Glomerular visceral epithelial cell (primary cell): ENCODE results near the gene WDTC1.
A peak's percentile ranks its signal among the peaks of the same experiment; 100 is the strongest.

Experiments
- DNase-seq: peaks from one replicate; pipeline ENCODE4 v3.0.0-alpha.2; 2016; ENCODE audit errors: extremely low spot score

The WDTC1 gene

GRCh38 chr1:27301582-27302199 is 67.3 kb downstream of the WDTC1 start:
- DNase-seq = no peak

- no peak for DNase-seq
These were observed 68.2 kb downstream of the WDTC1 start for GRCh38 chr1:27302612-27303011.

- no peak for DNase-seq
These were observed 69.1 kb downstream of the WDTC1 start for GRCh38 chr1:27303509-27303908.

GRCh38 chr1:27306071-27306470 is 71.6 kb downstream of the WDTC1 start:
- no peak for DNase-seq

- no peak for DNase-seq
These were observed 72.7 kb downstream of the WDTC1 start for GRCh38 chr1:27306892-27307761.

- no peak for DNase-seq
These were observed 73.6 kb downstream of the WDTC1 start for GRCh38 chr1:27307874-27308598.

- no peak for DNase-seq
These were observed 79.7 kb downstream of the WDTC1 start for GRCh38 chr1:27314169-27314568.

GRCh38 chr1:27314737-27315136 is 80.3 kb downstream of the WDTC1 start:
- DNase-seq = no peak

DNA sequence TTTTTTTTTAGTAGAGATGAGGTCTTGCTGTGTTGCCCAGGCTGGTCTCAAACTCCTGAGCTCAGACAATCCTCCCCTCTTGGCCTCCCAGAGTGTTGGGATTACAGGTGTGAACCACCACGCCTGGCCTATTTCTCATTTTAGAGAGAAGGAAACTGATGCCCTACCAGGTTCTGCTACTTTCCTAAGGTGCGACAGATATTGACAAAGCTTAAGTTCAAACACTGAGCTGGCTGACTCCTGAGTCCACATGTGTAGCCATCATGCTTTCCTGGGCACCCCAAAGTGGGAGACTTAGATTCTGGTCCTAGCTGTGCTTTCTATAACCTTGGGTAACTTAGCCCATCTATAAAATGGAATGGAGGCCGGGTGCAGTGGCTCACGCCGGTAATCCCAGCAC is 82.4 kb downstream of the WDTC1 start:
- no peak for DNase-seq

- DNase-seq = no peak
These were observed 83.7 kb downstream of the WDTC1 start for GRCh38 chr1:27318136-27318535.

GRCh38 chr1:27318596-27318995 is 84.2 kb downstream of the WDTC1 start:
- DNase-seq = no peak

GRCh38 chr1:27321813-27322568 is 87.6 kb downstream of the WDTC1 start, which contains the start of gene TMEM222:
Gene TMEM222, plus strand, starts transcription at chr1:27322163. Its CDS starts 35 bp downstream, at chr1:27322198.
- DNase-seq = peak; percentile 97

DNA sequence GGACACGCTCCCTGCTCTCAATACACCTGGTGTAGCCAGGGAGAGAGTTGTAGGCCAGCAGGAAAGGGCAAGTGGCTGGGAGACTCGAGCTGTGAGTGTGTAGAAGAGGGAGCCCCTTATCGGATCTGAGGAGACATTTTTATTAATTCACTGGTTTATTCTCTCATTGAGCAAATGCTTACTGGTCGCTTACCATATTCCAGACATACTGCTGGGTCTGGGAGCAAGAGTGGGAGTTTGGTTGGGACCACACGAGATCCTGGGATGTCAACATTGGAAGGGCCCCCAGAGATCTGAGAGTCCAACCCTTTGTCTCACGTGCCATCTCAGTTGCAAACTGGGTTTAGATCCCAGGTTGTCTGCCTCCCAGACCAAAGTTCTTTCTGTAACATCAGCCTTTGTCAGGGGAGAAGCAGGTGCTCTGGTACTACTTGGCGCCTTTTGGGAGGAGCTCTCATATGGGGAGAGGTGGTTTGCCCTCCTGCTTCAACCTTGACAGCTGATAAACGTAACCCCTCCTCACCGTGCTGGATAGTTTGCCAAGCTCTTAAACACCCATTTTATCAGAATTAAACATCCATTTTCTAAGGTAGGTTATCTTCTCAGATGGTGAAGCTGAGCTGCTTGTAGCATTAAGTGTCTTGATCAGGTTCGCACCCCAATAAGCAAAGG is 88.3 kb downstream of the WDTC1 start:
- no peak for DNase-seq

DNA sequence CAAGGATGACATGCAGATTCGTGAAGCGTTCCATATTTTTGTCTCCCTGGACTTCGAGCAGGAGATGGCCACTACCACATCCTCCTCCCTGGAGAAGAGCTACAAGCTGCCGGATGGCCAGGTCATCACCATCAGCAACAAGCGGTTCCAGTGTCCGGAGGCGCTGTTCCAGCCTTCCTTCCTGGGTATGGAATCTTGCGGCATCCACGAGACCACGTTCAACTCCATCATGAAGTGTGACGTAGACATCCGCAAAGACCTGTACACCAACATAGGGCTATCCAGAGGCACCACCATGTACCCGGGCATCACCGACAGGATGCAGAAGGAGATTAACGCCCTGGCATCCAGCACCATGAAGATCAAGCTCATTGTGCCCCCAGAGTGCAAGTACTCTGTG is 90.9 kb downstream of the WDTC1 start:
- no peak for DNase-seq

GRCh38 chr1:27327964-27328363 is 93.5 kb downstream of the WDTC1 start:
- no peak for DNase-seq

DNA sequence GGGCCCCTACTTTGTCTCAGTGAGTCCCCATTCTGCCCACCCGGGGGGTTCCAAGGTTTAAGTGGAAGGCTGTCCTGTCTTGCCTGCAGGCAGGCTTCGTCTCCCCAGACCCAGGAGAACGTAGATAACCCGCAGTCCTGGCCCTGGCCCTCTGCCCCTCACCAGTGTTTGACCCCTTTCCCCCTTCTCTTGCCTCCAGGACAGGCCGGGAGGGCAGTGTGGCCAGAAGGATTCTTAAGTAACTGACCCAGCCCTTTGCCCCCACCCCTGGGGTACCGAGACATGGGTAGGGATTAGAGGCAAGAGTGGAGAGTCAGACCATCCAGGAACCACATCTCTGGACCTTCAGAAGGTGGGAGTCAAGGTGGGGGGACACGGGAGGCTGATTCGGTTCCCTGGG is 96.4 kb downstream of the WDTC1 start:
- no peak for DNase-seq

DNA sequence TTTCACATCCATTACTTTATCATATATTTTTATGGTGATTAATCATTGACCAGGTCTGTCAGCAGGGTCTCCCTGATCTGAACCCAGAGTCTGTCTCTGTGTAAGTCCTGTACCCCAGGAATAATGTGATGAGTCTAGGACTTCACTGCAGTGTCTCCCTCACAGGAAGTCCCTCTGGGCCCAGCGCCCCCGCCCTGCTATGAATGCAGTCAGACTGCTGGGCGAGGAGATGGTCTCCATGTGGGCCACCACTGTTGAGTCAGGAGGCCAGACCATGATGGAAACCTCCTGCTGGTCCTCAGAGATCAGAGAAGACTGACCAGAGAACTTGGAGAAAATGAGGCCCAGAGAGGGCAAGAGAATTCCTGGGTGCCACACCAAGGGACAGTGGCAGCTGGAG is 97.0 kb downstream of the WDTC1 start:
- DNase-seq = no peak

DNA sequence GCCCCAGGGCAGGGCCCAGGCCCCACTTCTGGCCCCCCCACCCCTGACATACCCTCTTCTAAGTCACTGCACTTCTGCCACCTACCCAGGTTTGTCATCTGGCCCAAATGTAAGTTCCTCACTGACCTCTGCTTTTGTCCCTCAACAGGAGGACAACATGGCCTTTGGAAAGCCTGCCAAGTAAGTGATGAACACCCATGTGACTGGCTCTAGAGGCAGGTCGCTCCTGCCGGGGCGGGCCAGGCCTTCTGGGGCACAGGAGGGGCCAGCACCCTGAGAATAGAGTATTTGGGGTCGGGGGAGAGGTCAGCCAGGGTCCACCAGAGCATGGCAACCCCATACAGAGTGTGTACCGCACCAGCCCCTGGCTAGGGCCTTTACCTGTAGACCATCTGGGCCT is 97.5 kb downstream of the WDTC1 start:
- DNase-seq = no peak

DNA sequence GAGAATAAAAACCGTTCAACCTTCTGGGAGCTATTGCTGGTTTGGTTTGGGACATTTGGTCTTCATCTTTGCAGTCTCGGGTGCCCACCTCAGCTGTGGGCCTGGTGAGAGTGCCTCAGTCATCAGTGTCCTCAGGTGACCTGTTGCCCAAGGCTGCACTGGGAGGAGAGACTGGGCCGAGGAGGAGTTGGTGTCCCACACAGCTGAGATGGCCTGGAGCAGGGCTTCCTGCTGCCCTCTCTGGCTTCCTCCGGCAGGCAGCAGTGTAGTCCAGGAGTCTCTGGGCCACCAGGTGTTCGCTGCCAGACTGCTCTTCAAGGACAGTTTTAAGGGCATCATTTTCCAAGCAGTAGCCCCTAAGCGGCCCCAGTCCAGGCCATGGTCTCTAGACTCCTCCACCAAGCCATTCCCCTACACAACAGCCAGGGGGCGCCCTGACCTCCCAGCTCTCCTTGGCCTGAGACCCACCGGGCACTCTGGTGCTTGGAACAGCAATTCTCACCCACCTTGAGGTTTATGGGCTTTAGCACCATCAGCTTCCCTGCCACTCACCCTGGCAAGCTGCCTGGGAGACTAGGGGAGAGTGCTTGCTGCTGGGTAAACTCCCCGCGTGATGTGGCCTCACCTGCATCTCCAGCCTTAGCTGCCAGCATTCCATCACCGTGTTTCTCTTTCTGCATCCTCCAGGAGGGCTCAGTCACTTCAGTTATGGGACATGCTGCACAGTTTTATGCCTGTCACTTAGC is 98.3 kb downstream of the WDTC1 start:
- peak; percentile 41 for DNase-seq

- no peak for DNase-seq
These were observed 99.4 kb downstream of the WDTC1 start for GRCh38 chr1:27333717-27334279.
